H1 (cell line): ENCODE measurements around the gene TTC28. TPM values are rescaled to one million over a fixed set of nuclear protein-coding genes. Genes with fewer than 3 reads are reported as not detected.

Experiments
- ATF2 ChIP-seq: IDR thresholded peaks from 2 replicates; pipeline ENCODE4 v1.6.1; 2012; ENCODE audit warnings: low read length, inconsistent platforms
- RFX5 ChIP-seq: IDR thresholded peaks from 2 replicates; pipeline ENCODE4 v1.6.1; 2011; ENCODE audit warnings: low read depth, low read length, improper control_type of control experiment, borderline replicate concordance
- RXRA ChIP-seq: IDR thresholded peaks from 2 replicates; pipeline ENCODE4 v1.6.1; 2011; ENCODE audit warnings: low read depth, mild to moderate bottlenecking, low read length, moderate library complexity; ENCODE audit not compliant: insufficient read depth
- polyA plus RNA-seq, 7 experiments: library from polyadenylated mRNA; depleted of rRNA in 3 of 7; stranded (reverse) in 5 of 7; unstranded in 2 of 7; fragments of >200 nt in 5 of 7; fragments of 200-250 nt in 2 of 7; gene quantifications; 1 replicate in 5 of 7; 2 replicates in 1 of 7; 4 replicates in 1 of 7; pipeline versions ENCODE4 v1.2.1 to v1.2.3, GENCODE V29; 2011 to 2013; ENCODE audit warnings: missing spikeins in 2 of 7, mixed read lengths in 2 of 7
- total RNA-seq: library from RNA; stranded (reverse); fragmentation: NEBNext Ultra II Directional; extraction: Animal tissue kit (Norgen Biotek cat#: 25700); gene quantifications from 2 replicates; pipeline ENCODE4 v1.2.1, GENCODE V29; 2021

Gene TTC28
- total and polyA plus RNA-seq, 2 of the 8 experiments (the other 6 are each of a cell fraction or from before 2014, with no cell fraction given): 2.6 to 12.6 TPM

- no peak for TF ChIP-seq ATF2
- TF ChIP-seq RFX5: no peak
- TF ChIP-seq RXRA: no peak
Observed at GRCh38 chr22:28348613-28349609, 330.7 kb downstream of the TTC28 start (continued).
